Stimulated activated CD4-positive, alpha-beta T cell treated with anti-CD3 and anti-CD28 coated beads, Interleukin-2, amount 100 ng/mL, for 48 hours (primary cell): Measurements from ENCODE around the gene PSKH1.

Source experiments
- DNase-seq, 2 donors: peaks; one replicate each; pipeline ENCODE4 v3.0.0-alpha.2; 2020

Gene PSKH1

GRCh38 chr16:67942510-67943255 is 49.6 kb downstream of the PSKH1 start:
- no peak for DNase-seq

DNA sequence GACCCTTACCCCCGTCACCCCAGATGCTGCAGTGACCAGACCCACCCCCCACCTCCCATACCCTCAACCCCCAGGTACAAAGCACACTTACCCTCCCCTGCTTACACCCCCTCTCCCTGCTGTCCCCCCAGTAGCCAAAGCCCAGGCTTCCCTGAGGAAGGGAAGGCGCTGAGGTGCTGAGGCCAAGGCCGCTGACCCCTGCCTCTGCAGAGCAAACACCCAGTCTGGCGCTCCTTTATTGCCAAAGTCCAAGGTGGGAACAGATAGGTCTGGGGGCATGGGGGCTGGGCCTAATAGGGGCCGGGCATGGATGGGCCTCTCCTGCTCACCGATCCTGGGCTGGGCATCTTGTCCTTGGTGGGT is 50.2 kb downstream of the PSKH1 start:
- no peak for DNase-seq

- no peak for DNase-seq
These were observed 50.8 kb downstream of the PSKH1 start, which contains the start of gene LCAT for GRCh38 chr16:67943619-67944504. TSS of gene LCAT (minus strand) at chr16:67944120. CDS start at chr16:67944101, 19 bp downstream.

DNA sequence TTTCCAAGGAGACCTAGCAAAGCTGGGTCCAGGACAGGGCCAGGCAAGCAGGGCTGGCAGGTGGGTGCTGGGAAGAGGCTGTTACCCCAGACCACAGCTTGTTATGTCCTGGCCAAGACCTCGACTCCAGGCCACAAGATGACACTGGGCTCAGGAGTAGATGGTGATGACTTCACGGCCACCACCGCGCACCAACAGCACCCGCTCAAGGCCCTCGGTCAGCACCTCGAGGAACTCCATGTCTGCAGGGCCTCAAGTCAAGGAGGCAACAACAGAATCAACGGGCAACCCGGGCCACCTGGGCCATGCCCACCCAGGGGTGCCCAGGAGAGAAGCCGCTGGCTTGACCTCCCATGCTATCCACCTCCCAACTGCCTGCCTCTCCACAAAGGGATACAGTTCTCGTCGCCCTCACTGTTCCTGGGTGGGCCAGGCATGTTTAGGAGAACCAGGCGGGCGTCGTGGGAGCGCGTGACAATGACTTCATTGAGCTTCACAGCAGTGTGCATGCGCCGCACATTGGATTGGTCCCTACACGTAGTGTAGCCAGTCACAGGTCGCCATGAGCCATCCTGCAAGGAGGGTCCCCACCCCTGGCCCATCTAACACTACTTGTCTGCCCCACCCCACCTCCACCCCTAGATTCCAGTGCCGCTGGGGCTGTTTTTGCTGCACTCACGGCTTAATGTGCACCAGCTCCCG is 51.8 kb downstream of the PSKH1 start:
- no peak for DNase-seq

- DNase-seq, result no peak
These were observed 52.4 kb downstream of the PSKH1 start for GRCh38 chr16:67945392-67945933.

GRCh38 chr16:67946128-67946569 is 53.1 kb downstream of the PSKH1 start:
- DNase-seq, result no peak

DNA sequence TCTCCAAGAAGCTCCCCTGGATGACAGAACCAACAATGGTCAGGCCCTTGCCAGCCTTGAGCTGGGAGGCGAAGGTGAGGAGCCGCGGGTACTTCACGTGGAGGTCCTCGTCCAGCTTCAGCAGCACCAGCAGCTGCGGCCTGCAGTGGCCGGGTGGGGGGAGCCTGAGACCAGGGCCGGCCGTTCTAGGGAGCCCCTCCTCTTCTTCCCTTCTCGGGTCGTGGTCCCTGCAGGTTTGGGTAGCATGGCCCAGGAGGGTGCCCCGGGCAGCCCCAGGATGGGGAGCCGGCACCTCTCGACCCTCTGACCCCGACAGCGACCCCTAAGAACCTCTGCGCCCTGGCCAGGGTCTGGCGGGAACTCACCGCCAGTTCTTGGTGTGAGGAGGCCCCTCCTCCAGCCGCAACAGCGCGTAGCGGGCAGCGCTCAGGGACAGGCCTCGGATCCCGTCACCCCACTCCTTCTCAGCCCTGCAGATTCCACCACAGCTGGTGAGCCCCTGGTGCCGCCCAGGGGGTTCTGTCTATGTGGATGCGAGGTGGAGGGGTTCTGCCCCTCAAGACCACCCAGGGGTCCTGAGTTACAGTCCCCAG is 54.0 kb downstream of the PSKH1 start:
- no peak for DNase-seq

GRCh38 chr16:67948015-67948414 is 55.0 kb downstream of the PSKH1 start:
- no peak for DNase-seq

GRCh38 chr16:67949645-67950044 is 56.6 kb downstream of the PSKH1 start:
- DNase-seq, result no peak

DNA sequence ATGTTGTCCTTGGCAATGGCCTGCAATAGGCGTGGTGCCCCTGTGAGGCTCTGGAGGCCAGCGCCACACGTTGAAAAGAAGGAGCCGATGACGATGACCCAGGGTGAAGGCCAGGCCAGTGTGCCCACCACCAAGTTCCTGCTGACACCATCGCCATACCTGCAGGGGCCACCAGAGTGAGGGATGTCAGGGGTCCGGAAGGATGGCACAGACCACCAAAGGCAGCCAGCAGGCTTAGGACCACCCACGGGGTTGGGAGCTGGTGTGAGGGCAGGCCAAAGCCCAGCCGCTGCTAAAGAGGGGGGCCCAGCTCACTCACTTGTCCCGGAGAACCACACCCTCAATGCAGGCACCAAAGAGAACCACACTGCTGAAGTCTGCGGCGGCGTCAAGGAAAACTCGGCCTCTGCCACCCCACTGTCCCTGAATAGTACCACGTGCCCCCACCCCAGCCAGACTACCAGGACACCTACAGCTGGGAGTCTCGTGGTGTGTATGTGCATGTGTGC is 57.3 kb downstream of the PSKH1 start:
- DNase-seq, result no peak

DNA sequence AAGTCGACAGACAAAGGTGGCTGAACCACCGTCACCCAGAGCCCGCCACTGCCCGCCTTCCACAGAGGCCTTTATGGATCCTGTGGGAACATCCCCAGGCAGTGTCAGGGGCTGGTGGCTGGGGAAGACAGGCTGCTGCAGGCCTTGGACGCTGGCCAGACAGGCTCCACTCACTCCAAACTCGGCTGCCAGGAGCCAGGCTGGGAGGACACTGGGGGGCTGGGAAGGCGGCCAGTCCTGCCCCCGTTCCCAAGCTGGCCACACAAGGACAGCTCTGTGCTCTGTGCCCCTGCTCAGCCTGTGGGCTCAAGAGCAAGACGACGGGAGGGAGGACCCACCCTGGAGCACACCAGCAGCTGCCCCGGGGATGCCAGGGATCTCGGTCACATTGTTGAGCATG is 58.4 kb downstream of the PSKH1 start:
- no peak for DNase-seq

GRCh38 chr16:67953641-67954375 is 60.8 kb downstream of the PSKH1 start:
- DNase-seq, result no peak

DNA sequence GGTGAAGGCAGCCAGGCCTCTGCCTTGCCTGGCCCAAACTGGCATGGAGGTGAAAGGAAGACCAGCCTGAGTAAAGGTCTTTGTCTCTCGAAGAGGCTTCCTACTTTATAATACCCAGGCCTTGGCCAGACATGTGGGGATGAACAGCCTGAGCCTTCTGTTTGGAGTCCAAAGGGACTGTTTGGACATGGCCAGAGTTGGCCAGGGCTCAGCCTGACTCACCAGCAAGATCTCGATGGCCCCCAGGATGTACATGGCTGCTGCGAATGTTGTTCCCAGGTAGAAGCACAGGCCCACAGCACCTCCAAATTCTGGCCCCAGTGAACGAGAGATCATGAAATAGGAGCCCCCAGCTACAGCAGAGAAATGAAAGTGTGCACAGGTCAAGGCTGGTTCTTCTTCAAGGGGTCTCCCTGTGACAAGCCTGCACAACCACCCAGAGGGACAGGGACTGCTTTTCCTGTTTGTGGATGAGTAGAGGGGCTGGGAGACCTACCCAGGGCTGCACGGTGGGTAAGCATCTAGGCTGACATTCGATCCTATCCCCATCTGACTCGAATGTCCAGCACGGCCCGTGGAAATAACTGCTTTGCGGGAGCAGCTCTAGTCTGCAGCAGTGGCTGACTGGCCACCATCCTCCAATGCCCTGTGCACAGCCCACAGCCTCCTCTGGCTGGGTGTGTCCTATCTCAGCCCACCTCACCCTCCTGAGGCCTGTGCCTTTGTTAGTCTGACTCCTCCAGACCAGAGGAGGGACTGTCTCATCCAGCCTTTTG is 61.6 kb downstream of the PSKH1 start:
- no peak for DNase-seq

GRCh38 chr16:67957622-67958021 is 64.6 kb downstream of the PSKH1 start:
- DNase-seq, result no peak

DNA sequence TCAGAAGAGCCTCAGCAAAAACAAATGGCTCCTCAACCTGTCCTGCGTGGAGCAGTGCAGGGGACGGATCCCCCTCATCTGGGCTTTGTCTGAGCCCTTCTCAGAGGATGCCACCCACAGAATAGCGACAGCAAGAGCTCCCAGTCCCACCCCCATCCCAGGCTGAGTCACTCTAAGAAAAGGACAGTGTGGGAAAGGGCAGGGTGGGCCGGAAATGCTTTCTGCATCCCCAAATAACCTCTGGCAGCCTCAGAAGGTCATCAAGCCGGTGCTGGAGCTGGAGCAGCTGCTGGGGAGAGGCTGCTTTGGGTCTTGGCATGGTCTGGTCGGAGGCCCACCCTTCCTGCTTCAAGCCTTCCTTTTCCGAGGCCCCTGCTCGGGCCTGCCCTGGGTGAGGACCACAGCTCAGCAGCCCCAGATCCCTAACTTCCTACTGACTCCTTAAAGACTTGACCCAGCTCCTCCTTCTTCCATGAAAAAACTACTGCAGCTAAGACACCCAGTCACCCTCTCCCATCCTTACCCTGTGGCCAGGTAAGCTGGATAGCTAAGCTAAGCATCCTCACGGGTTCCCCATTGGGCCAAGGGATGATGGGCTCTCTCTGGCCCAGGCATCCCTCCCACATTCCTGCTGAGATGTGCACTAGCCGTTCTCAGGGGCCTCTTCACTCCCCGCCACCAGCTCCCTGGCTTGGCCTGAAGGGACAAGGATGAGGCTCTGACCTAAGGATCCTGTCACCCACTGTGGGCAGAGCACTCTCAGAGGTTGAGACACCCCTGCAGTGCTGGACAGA is 66.7 kb downstream of the PSKH1 start:
- DNase-seq, result no peak

DNA sequence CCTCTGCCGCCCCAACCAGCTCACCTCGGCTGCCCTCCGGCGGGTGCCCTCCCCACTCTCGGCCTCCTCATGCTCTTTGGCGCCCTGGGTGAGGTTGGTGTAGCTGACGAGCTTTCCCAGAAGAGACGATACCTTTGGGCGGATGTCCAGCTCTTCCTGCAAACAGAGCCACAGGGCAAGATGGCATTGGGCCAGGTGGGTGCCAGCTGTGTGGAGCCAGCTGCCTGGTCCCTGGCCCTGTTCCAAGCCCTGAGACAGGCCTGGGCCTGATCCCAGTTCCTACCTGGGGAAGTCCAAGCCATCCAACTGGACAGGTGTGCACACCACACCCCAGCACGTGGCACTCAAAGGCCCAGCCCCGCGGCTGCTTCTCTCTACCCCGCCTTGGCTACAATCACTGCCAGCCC is 68.5 kb downstream of the PSKH1 start:
- DNase-seq, result no peak

- no peak for DNase-seq
These were observed 69.1 kb downstream of the PSKH1 start for GRCh38 chr16:67962135-67962534.

- DNase-seq, result no peak
These were observed 70.2 kb downstream of the PSKH1 start for GRCh38 chr16:67963292-67963661.

DNA sequence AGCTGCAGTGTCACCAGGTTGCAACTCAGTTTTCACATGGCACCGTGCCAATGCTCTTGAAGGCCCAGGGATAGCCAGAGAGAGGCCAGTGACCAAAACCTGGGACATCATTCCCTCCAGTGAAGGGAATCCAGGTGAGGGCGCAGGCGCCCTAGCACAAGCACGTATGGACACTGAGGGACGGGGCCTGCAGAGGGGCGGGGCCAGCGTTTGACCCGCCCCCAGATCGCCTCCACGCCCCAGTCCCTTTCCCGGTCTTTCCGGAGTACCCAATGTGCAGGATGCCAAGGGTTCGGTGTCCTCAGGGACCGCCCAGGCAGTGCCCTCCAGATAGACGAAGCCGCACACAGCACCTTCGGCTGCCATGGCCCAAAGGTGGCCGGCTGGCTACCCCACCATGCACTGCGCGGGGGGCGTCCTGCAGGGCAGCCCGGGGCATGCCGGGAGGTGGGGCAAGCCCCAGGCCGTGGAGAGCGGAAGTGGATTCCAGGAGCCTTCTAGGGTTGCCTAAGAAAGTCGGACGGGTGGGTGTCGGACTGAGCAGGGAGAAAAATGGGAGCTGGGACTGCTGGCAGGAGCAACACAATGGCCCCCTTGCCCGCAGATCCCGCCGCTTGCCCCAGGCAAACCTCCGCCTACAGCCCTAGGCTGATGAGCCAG is 70.7 kb downstream of the PSKH1 start:
- DNase-seq, result no peak
